A673 (cell line): ENCODE measurements around the gene PNPLA1. TPM values are rescaled to one million over a fixed set of nuclear protein-coding genes. Genes with fewer than 3 reads are reported as not detected.

Experiments used
- BruUV-seq: library from RNA; stranded (reverse); fragments of 400-500 nt; replicated peaks from 2 replicates; lab custom pipeline; 2021; lab: Mats Ljungman, UMichigan
- CTCF ChIA-PET: fragments of 300-600 bp; sonication (Branson Sonifier 250); formaldehyde crosslinking; loops from one replicate; lab custom pipeline; 2022; ENCODE audit warnings: antibody characterized with exemption; lab: Charles Lee
- POLR2A ChIA-PET: fragments of 300-600 bp; sonication (Branson Sonifier 250); formaldehyde crosslinking; loops from one replicate; lab custom pipeline; 2022; ENCODE audit warnings: antibody characterized with exemption; ENCODE audit not compliant: low non-redundant PET; lab: Charles Lee
- DNase-seq: peaks from one replicate; pipeline ENCODE4 v3.0.0-alpha.2; 2015; ENCODE audit warnings: low spot score
- H3K27ac ChIP-seq: fragments of 200-600 bp; sonication (generic); 2 replicates; pipeline ENCODE4 v1.5.1; 2016; ENCODE audit warnings: mixed run types, low read depth, mild to moderate bottlenecking, mixed read lengths, antibody characterized with exemption, low read length; ENCODE audit not compliant: poor library complexity, severe bottlenecking
- H3K27me3 ChIP-seq: fragments of 200-600 bp; sonication (generic); replicated peaks from 2 replicates; pipeline ENCODE4 v1.6.1; 2017; ENCODE audit warnings: mixed run types, low read depth, mild to moderate bottlenecking, mixed read lengths, antibody characterized with exemption, low read length; ENCODE audit not compliant: insufficient read depth, poor library complexity
- H3K36me3 ChIP-seq: fragments of 200-600 bp; sonication (generic); 2 replicates; pipeline ENCODE4 v1.6.1; 2016; ENCODE audit warnings: mixed run types, mild to moderate bottlenecking, mixed read lengths, antibody characterized with exemption, low read length; ENCODE audit not compliant: insufficient read depth, poor library complexity, severe bottlenecking
- H3K4me1 ChIP-seq: fragments of 200-600 bp; sonication (generic); 2 replicates; pipeline ENCODE4 v1.6.1; 2017; ENCODE audit warnings: mixed run types, mild to moderate bottlenecking, mixed read lengths, antibody characterized with exemption, low read length; ENCODE audit not compliant: insufficient read depth, poor library complexity, severe bottlenecking
- H3K4me3 ChIP-seq: fragments of 200-600 bp; sonication (generic); 2 replicates; pipeline ENCODE4 v1.5.1; 2016; ENCODE audit warnings: low read depth, mixed run types, mild to moderate bottlenecking, mixed read lengths, low read length; ENCODE audit not compliant: poor library complexity, severe bottlenecking
- H3K9me3 ChIP-seq: fragments of 200-600 bp; sonication (generic); 2 replicates; pipeline ENCODE4 v1.6.1; 2016; ENCODE audit warnings: mixed run types, low read depth, mild to moderate bottlenecking, mixed read lengths, antibody characterized with exemption, low read length; ENCODE audit not compliant: poor library complexity, severe bottlenecking
- CTCF ChIP-seq: fragments of 300-800, 200-600 bp; sonication (generic); conservative IDR thresholded peaks from 2 replicates; pipeline ENCODE4 v1.5.1; 2017; ENCODE audit warnings: low read depth, mild to moderate bottlenecking, antibody characterized with exemption, low read length, moderate library complexity, mixed read lengths
- EZH2 ChIP-seq: fragments of 200-600 bp; sonication (generic); IDR thresholded peaks from 2 replicates; pipeline ENCODE4 v1.6.1; 2017; ENCODE audit warnings: borderline replicate concordance, low read depth, mild to moderate bottlenecking, mixed read lengths, antibody characterized with exemption, low read length; ENCODE audit not compliant: poor library complexity, severe bottlenecking
- intact Hi-C: fragments of 100-400 bp; cut with micrococcal nuclease; formaldehyde crosslinking; loops from one replicate; pipeline ENCODE4 v1.10.0; 2022; ENCODE audit not compliant: unreplicated experiment
- total RNA-seq: library from RNA; stranded (reverse); gene quantifications from 2 replicates; pipeline ENCODE4 v1.2.3, GENCODE V29; 2021

The PNPLA1 gene
- total RNA-seq, 1 experiment from 2014 or later, result 0.26 TPM

DNA sequence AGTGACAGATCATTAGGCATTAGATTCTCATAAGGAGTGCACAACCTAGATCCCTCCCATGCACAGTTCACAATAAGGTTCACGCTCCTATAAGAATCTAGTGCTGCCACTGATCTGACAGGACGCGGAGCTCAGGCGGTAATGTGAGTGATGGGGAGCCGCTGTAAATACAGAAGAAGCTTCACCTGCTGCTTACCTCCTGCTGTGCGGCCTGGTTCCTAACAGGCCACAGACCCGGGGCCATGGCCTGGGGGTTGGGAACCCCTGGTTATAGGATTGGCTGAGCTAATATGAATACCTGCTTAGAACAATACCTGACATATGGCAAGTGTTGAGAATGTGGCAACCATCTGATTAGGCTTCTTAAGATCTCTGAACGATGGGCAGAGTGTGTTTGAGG is 2.4 kb downstream of the PNPLA1 start:
- intact Hi-C loops, result no loop called here
- BruUV-seq, result no TSS peak
- Histone ChIP-seq H3K4me3 (no peak overlapping the region), H3K27me3 (no peaks in the 10 kb centered on the region), H3K27ac (no peak overlapping the region), H3K4me1 (no peaks in the 10 kb centered on the region), H3K36me3 (no peaks in the 10 kb centered on the region), H3K9me3 (no peaks in the 10 kb centered on the region)
- TF ChIP-seq CTCF, result no peak
- TF ChIP-seq EZH2, result no peak
- POLR2A ChIA-PET, result no interaction called here
- no peak for DNase-seq
- CTCF ChIA-PET, result no interaction called here

- no peak for DNase-seq
- ChIA-PET POLR2A (no interaction called here), CTCF (no interaction called here)
- Histone ChIP-seq H3K4me3 (no peak overlapping the region), H3K36me3 (no peaks in the 10 kb centered on the region), H3K27me3 (no peaks in the 10 kb centered on the region), H3K27ac (no peak overlapping the region), H3K9me3 (no peaks in the 10 kb centered on the region), H3K4me1 (no peaks in the 10 kb centered on the region)
- intact Hi-C loops, result no loop called here
- TF ChIP-seq EZH2 (no peak), CTCF (no peak)
- BruUV-seq, result no TSS peak
These were observed 3.2 kb downstream of the PNPLA1 start for GRCh38 chr6:36273067-36273466.

GRCh38 chr6:36273802-36274514 is 4.1 kb downstream of the PNPLA1 start:
- Histone ChIP-seq H3K27me3 (no peaks in the 10 kb centered on the region), H3K36me3 (no peaks in the 10 kb centered on the region), H3K4me3 (no peak overlapping the region), H3K9me3 (no peaks in the 10 kb centered on the region), H3K4me1 (no peaks in the 10 kb centered on the region), H3K27ac (no peak overlapping the region)
- DNase-seq, result no peak
- no TSS peak for BruUV-seq
- ChIA-PET POLR2A (no interaction called here), CTCF (no interaction called here)
- intact Hi-C loops, result no loop called here
- TF ChIP-seq EZH2, result no peak
- no peak for TF ChIP-seq CTCF
